CD14-positive monocyte (primary cell): ENCODE results near the gene WDR7. TPM values are rescaled to one million over a fixed set of nuclear protein-coding genes. Genes with fewer than 3 reads are reported as not detected.

Source experiments
- DNase-seq, 3 donors: peaks; one replicate each; pipeline ENCODE4 v3.0.0-alpha.2; 2011 to 2022
- H2AFZ ChIP-seq: 2 replicates; pipeline ENCODE4 v1.6.0; 2012; ENCODE audit warnings: mild to moderate bottlenecking, low read depth, low read length, inconsistent platforms; ENCODE audit not compliant: insufficient read depth, poor library complexity, severe bottlenecking
- H3K27ac ChIP-seq, 2 donors: 1 replicate in 1 of 2; 2 replicates in 1 of 2; pipeline ENCODE4 v1.5.1; 2012 to 2013; ENCODE audit warnings: low read length in 2 of 2, control low read depth in 1 of 2, inconsistent platforms in 1 of 2, low read depth in 1 of 2, mild to moderate bottlenecking in 1 of 2
- H3K27me3 ChIP-seq, 2 donors: one replicate each; pipeline versions ENCODE4 v1.6.0 to v1.6.1; 2011 to 2013; ENCODE audit warnings: low read length in 2 of 2; ENCODE audit not compliant: control insufficient read depth in 2 of 2, insufficient read depth in 2 of 2
- H3K36me3 ChIP-seq, 2 donors: replicated peaks in 1 of 2; 1 replicate in 1 of 2; 2 replicates in 1 of 2; pipeline versions ENCODE4 v1.5.1 to v1.6.1; 2012 to 2013; ENCODE audit warnings: low read length in 2 of 2, control low read depth in 1 of 2, inconsistent platforms in 1 of 2, mild to moderate bottlenecking in 1 of 2; ENCODE audit not compliant: insufficient read depth in 2 of 2, control insufficient read depth in 1 of 2
- H3K4me1 ChIP-seq, 2 donors: 1 replicate in 1 of 2; 2 replicates in 1 of 2; pipeline versions ENCODE4 v1.5.1 to v1.6.1; 2012 to 2013; ENCODE audit warnings: low read length in 2 of 2, control low read depth in 1 of 2, inconsistent platforms in 1 of 2, mild to moderate bottlenecking in 1 of 2, moderate library complexity in 1 of 2; ENCODE audit not compliant: insufficient read depth in 2 of 2, control insufficient read depth in 1 of 2
- H3K4me2 ChIP-seq: replicated peaks from 2 replicates; pipeline ENCODE3; 2012; ENCODE audit warnings: low read length, moderate library complexity, mild to moderate bottlenecking; ENCODE audit not compliant: poor library complexity, severe bottlenecking; ENCODE audit errors: extremely low read depth
- H3K4me3 ChIP-seq, 3 experiments: fragments of 200-600 bp in 1 of 3; sonication (generic) in 1 of 3; replicated peaks in 1 of 3; 1 replicate in 2 of 3; 2 replicates in 1 of 3; pipeline ENCODE4 v1.5.1; 2011 to 2013; ENCODE audit warnings: low read length in 3 of 3, mild to moderate bottlenecking in 3 of 3, control low read depth in 2 of 3, low read depth in 2 of 3, inconsistent platforms in 1 of 3, moderate library complexity in 1 of 3
- H3K79me2 ChIP-seq: 2 replicates; pipeline ENCODE4 v1.6.0; 2012; ENCODE audit warnings: mild to moderate bottlenecking, control low read depth, inconsistent platforms, low read length, moderate library complexity; ENCODE audit not compliant: insufficient read depth
- H3K9ac ChIP-seq: 2 replicates; pipeline ENCODE4 v1.6.0; 2017; ENCODE audit warnings: low read length, mild to moderate bottlenecking; ENCODE audit not compliant: insufficient read depth, poor library complexity, severe bottlenecking
- H3K9me3 ChIP-seq, 2 donors: replicated peaks in 1 of 2; 1 replicate in 1 of 2; 2 replicates in 1 of 2; pipeline versions ENCODE4 v1.5.1 to v1.6.1; 2012 to 2013; ENCODE audit warnings: low read length in 2 of 2, control low read depth in 1 of 2; ENCODE audit not compliant: control insufficient read depth in 1 of 2, insufficient read depth in 1 of 2
- H4K20me1 ChIP-seq: 2 replicates; pipeline ENCODE4 v1.6.0; 2012; ENCODE audit warnings: mild to moderate bottlenecking, low read length, control low read depth, moderate library complexity; ENCODE audit not compliant: insufficient read depth
- H3K27ac Mint-ChIP-seq, 7 donors: one replicate each; pipeline ENCODE4 v1.8.0; 2020; ENCODE audit warnings: mild to moderate bottlenecking in 7 of 7, mixed read lengths in 7 of 7, moderate library complexity in 6 of 7, inconsistent platforms in 2 of 7
- H3K27me3 Mint-ChIP-seq, 3 donors: one replicate each; pipeline ENCODE4 v1.8.0; 2021 to 2022; ENCODE audit warnings: low read depth in 3 of 3, mild to moderate bottlenecking in 3 of 3, mixed read lengths in 3 of 3, moderate library complexity in 3 of 3, inconsistent platforms in 1 of 3
- H3K36me3 Mint-ChIP-seq, 2 donors: one replicate each; pipeline ENCODE4 v1.8.0; 2020; ENCODE audit warnings: mixed read lengths in 2 of 2, inconsistent platforms in 1 of 2, mild to moderate bottlenecking in 1 of 2
- H3K4me1 Mint-ChIP-seq: one replicate; pipeline ENCODE4 v1.8.0; 2020; ENCODE audit warnings: mild to moderate bottlenecking, mixed read lengths
- H3K4me3 Mint-ChIP-seq, 2 donors: one replicate each; pipeline ENCODE4 v1.8.0; 2020; ENCODE audit warnings: mild to moderate bottlenecking in 2 of 2, mixed read lengths in 2 of 2, moderate library complexity in 1 of 2
- H3K9me3 Mint-ChIP-seq, 7 donors: one replicate each; pipeline ENCODE4 v1.8.0; 2020 to 2022; ENCODE audit warnings: mixed read lengths in 7 of 7, mild to moderate bottlenecking in 6 of 7, moderate library complexity in 6 of 7, inconsistent platforms in 2 of 7
- WGBS: methylation state at CpG from one replicate; pipeline ENCODE4 v1.1.5; 2013; ENCODE audit warnings: missing lambda C conversion rate; ENCODE audit not compliant: insufficient coverage; 5-methylcytosine and 5-hydroxymethylcytosine counted together
- intact Hi-C, 2 donors: fragments of 100-400 bp; cut with micrococcal nuclease; formaldehyde crosslinking; loops; one replicate each; pipeline versions ENCODE4 v1.15.0 to v1.15.1; 2023
- polyA plus RNA-seq, 3 donors: library from polyadenylated mRNA; depleted of rRNA in 1 of 3; unstranded in 2 of 3; stranded (reverse) in 1 of 3; fragments of 300-500 nt in 2 of 3; fragments of >200 nt in 1 of 3; fragmentation: Illumina TruSeq in 2 of 3; gene quantifications; 1 replicate in 2 of 3; 2 replicates in 1 of 3; pipeline ENCODE4 v1.2.3, GENCODE V29; 2012 to 2021
- TF ChIP-seq, protein P1 (sequence below): fragments of 200-600 bp; IDR thresholded peaks from one replicate; pipeline ENCODE4 v1.8.0; 2022; ENCODE audit warnings: antibody characterized with exemption, mild to moderate bottlenecking

Gene WDR7
- polyA plus RNA-seq, 3 donors, result 9.1 to 23.6 (median 9.5) TPM

DNA sequence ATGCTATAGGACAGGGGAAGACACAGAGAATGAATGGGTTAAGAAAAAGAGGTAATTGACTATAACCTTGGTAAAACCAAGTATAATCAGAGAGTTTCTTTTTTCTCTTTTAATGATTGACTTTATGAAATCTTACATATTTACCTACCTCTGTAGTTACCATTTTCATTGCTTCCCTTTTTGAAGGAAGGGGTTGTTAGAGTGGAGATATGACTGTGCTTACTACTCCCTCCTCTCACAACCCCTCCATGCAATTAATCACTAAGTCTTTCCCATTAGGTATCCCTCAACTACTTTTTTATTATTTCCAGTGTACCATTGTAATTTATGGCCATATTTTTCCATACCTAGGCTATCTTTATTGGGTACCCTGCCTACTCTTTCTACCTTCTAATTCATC, 71.4 kb downstream of the WDR7 start:
- TF ChIP-seq, protein P1, sequence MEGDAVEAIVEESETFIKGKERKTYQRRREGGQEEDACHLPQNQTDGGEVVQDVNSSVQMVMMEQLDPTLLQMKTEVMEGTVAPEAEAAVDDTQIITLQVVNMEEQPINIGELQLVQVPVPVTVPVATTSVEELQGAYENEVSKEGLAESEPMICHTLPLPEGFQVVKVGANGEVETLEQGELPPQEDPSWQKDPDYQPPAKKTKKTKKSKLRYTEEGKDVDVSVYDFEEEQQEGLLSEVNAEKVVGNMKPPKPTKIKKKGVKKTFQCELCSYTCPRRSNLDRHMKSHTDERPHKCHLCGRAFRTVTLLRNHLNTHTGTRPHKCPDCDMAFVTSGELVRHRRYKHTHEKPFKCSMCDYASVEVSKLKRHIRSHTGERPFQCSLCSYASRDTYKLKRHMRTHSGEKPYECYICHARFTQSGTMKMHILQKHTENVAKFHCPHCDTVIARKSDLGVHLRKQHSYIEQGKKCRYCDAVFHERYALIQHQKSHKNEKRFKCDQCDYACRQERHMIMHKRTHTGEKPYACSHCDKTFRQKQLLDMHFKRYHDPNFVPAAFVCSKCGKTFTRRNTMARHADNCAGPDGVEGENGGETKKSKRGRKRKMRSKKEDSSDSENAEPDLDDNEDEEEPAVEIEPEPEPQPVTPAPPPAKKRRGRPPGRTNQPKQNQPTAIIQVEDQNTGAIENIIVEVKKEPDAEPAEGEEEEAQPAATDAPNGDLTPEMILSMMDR, result no peak
- Histone ChIP-seq H3K27me3 (no peaks in the 10 kb centered on the region), H3K4me2 (no peak overlapping the region), H3K4me1 (no peaks in the 10 kb centered on the region), H3K27ac (no peak overlapping the region), H3K4me3 (no peak overlapping the region), H4K20me1 (no peaks in the 10 kb centered on the region), H3K9ac (no peak overlapping the region), H3K36me3 (peaks cover 30 to 31% of the 10 kb centered on the region in 2 donors), H3K9me3 (peaks cover 0 to 3% of the 10 kb centered on the region in 2 donors), H2AFZ (no peak overlapping the region), H3K79me2 (no peaks in the 10 kb centered on the region)
- Mint-ChIP-seq H3K4me1 (no peaks in the 10 kb centered on the region), H3K27me3 (peaks cover 0 to 2% (median 0%) of the 10 kb centered on the region in 3 donors), H3K27ac (no peak overlapping the region), H3K4me3 (no peak overlapping the region), H3K9me3 (peaks cover 0 to 11% (median 2%) of the 10 kb centered on the region in 7 donors), H3K36me3 (peaks cover 40 to 46% of the 10 kb centered on the region in 2 donors)
- no peak for DNase-seq
- intact Hi-C loops, result no loop called here

DNA sequence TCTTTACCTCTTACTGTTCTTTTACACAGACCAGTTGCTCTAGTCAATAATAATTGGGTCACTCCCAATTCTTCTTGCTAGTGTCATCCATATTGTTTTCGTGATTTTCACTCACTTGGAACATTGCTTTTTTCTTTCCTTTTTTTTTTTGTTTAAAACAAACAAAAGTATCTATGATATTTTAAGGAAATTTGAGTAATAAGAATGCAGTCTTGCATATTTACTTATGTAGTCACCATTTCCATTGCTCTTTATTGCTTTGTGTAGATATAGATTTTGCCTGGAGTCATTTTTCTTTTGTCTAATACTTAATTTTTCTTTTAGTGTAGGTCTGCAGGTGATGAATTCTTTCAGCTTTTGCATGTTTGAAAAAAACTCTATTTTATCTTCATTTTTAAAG, 71.9 kb downstream of the WDR7 start:
- H2AFZ ChIP-seq, result no peak overlapping the region
- H3K79me2 ChIP-seq, result no peaks in the 10 kb centered on the region
- peaks cover 0 to 3% of the 10 kb centered on the region in 2 donors for H3K9me3 ChIP-seq
- no peaks in the 10 kb centered on the region for H4K20me1 ChIP-seq
- H3K4me2 ChIP-seq, result no peak overlapping the region
- DNase-seq, result no peak
- no peak overlapping the region for H3K4me3 ChIP-seq
- Mint-ChIP-seq H3K4me1 (no peaks in the 10 kb centered on the region), H3K9me3 (peaks cover 0 to 11% (median 2%) of the 10 kb centered on the region in 7 donors), H3K27ac (no peak overlapping the region), H3K27me3 (peaks cover 0 to 2% (median 0%) of the 10 kb centered on the region in 3 donors), H3K4me3 (no peak overlapping the region), H3K36me3 (peaks cover 42 to 49% of the 10 kb centered on the region in 2 donors)
- intact Hi-C loops, result no loop called here
- no peaks in the 10 kb centered on the region for H3K4me1 ChIP-seq
- WGBS, result no CpG with 5 or more reads among the region's 1 CpG
- H3K27me3 ChIP-seq, result no peaks in the 10 kb centered on the region
- H3K9ac ChIP-seq, result no peak overlapping the region
- peaks cover 27 to 33% of the 10 kb centered on the region in 2 donors for H3K36me3 ChIP-seq
- no peak overlapping the region for H3K27ac ChIP-seq
- TF ChIP-seq, protein P1, result no peak
